ENCODE data around the gene SLC36A2.
"Not testable (repeated sequence)": the region's sequence is repeated elsewhere in the genome, so short reads cannot be mapped to it uniquely, and the experiment has no call there.

Gene SLC36A2

GRCh38 chr5:151347369-151347768 is at the start of gene SLC36A2:
Gene SLC36A2, minus strand, starts transcription at chr5:151347559. Its CDS starts 99 bp downstream, at chr5:151347460.
- no peak for DNase-seq

- no peak for DNase-seq
Measured at GRCh38 chr5:151388960-151389359, 41.6 kb upstream of the SLC36A2 start.

- DNase-seq: no peak
Measured at GRCh38 chr5:151384106-151384505, 36.7 kb upstream of the SLC36A2 start.

- no peak for DNase-seq
Measured at GRCh38 chr5:151383011-151383410, 35.7 kb upstream of the SLC36A2 start.

GRCh38 chr5:151382576-151382975 is 35.2 kb upstream of the SLC36A2 start:
- no peak for DNase-seq

- no peak for DNase-seq
Measured at GRCh38 chr5:151381899-151382298, 34.5 kb upstream of the SLC36A2 start.

- DNase-seq: no peak
Measured at GRCh38 chr5:151378616-151379015, 31.3 kb upstream of the SLC36A2 start.

- no peak for DNase-seq
Measured at GRCh38 chr5:151374539-151374938, 27.2 kb upstream of the SLC36A2 start.

- DNase-seq: not testable (repeated sequence)
Measured at GRCh38 chr5:151367038-151367437, 19.7 kb upstream of the SLC36A2 start.

- DNase-seq: no peak
Measured at GRCh38 chr5:151363673-151364072, 16.3 kb upstream of the SLC36A2 start.

GRCh38 chr5:151362970-151363369 is 15.6 kb upstream of the SLC36A2 start:
- no peak for DNase-seq

GRCh38 chr5:151359391-151359790 is 12.0 kb upstream of the SLC36A2 start:
- no peak for DNase-seq

GRCh38 chr5:151357792-151358191 is 10.4 kb upstream of the SLC36A2 start:
- DNase-seq: no peak

GRCh38 chr5:151357097-151357496 is 9.7 kb upstream of the SLC36A2 start:
- DNase-seq: no peak

- DNase-seq: no peak
Measured at GRCh38 chr5:151351671-151352070, 4.3 kb upstream of the SLC36A2 start.

GRCh38 chr5:151348789-151349188 is 1.4 kb upstream of the SLC36A2 start:
- no peak for DNase-seq

- DNase-seq: no peak
Measured at GRCh38 chr5:151345808-151346478, 1.4 kb downstream of the SLC36A2 start.

GRCh38 chr5:151345187-151345807 is 2.1 kb downstream of the SLC36A2 start:
- no peak for DNase-seq

GRCh38 chr5:151344088-151344487 is 3.3 kb downstream of the SLC36A2 start:
- no peak for DNase-seq

GRCh38 chr5:151340004-151340403 is 7.4 kb downstream of the SLC36A2 start:
- DNase-seq: no peak

- DNase-seq: no peak
Measured at GRCh38 chr5:151338734-151339133, 8.6 kb downstream of the SLC36A2 start.

- no peak for DNase-seq
Measured at GRCh38 chr5:151332857-151333256, 14.5 kb downstream of the SLC36A2 start.

- no peak for DNase-seq
Measured at GRCh38 chr5:151328734-151329133, 18.6 kb downstream of the SLC36A2 start.

GRCh38 chr5:151327585-151327984 is 19.8 kb downstream of the SLC36A2 start:
- no peak for DNase-seq

GRCh38 chr5:151326266-151326665 is 21.1 kb downstream of the SLC36A2 start:
- DNase-seq: no peak

Measured in midbrain (tissue), 1 donor.